HG02970 (cell line): ENCODE results near the gene UBR4.

Experiments
- ATAC-seq: cut with Tn5 transposase; IDR thresholded peaks from one replicate; pipeline ENCODE4 v1.9.1; 2021; ENCODE audit warnings: mild to moderate bottlenecking, moderate library complexity, moderate number of reproducible peaks; ENCODE audit not compliant: unreplicated experiment, low FRiP score

UBR4 gene

GRCh38 chr1:19101244-19101643 is 108.8 kb downstream of the UBR4 start:
- no peak for ATAC-seq

DNA sequence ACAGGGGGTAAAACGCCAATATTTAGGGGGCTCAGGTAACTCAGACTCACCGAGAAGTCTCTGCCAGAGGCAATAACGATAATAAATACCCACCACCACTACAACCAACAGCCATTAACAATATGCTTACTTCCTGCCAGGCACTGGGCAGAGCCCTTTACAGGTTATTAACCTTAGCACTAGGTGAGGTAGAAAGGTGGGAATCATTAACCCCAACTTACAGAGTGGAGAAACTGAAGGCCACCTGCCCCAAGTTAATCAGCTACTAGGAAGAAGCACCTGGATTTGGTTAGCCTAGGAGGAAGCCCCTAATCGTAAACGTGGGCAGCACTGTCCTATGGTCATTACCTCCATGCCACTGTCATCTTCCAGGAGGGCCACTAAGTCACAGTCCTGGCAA is 110.0 kb downstream of the UBR4 start:
- ATAC-seq, result no peak

- no peak for ATAC-seq
These were observed 113.1 kb downstream of the UBR4 start for GRCh38 chr1:19096990-19097389.

DNA sequence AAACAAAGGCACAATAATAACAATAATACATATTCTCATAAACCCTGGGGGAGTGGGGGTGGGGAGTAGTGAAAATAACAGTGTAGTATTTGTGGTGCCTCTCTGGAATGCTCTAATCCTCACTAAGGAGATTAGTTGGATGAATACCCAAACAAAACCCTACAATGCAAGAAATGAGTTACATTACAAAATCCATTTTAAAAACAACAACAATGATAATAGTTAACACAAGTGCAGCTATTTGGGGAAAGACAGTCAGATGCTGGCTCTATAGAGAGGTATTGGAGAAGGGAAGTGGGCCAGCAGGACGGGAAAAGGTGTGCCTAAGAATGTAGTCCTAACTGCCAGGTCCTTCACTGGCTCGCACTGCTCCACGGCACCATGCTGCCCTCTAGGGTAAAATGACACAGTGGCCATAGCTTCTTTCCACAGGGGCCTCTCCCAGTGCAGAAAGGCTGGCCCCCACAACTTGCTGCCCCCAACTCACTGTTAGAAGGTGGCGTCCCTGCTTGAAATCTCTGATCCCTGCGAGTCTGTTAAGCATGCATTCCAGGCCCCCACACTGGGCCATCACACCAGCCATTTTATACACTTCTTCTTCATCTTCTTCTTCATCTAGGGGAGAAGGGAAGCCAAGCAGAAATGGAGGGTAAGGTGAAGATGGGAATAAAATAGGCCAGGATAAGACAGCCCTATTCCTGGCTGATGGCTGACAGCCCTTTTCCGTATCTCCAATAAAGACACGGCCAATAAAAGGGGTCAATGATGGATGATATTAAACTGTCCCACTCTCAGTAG is 113.8 kb downstream of the UBR4 start:
- no peak for ATAC-seq

DNA sequence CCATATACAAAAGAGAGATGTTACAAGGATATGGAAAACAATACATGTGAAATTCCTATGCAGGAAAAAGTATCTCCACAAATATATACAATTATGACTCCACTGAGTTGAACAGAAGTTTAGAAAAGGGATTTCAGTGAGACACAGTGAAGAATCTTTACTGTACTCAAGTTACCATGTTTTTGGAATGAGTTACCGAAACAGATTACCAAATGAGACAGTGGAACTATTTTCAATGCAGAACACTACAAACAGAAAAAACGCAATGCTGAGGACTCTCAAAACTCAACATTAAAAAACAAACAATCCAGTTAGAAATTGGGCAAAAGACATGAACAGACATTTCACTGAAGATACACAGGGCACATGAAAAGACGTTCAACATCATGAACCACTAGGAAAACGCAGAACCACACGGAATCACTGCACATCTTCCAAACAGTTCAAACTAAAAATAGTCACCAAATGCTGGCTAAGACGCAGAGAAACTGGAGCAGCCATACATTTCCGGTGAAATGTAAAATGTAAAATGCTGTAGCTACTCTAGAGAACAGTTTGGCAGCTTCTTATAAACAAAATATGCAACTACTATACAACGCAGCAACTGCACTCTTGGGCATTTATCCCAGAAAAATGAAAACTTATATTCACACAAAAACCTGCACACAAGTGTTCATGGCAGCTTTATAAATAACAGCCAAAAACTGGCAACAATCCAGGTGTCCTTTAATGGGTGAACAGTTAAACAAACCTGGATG is 118.7 kb downstream of the UBR4 start:
- ATAC-seq, result no peak

- no peak for ATAC-seq
These were observed 120.5 kb downstream of the UBR4 start for GRCh38 chr1:19089524-19089923.

DNA sequence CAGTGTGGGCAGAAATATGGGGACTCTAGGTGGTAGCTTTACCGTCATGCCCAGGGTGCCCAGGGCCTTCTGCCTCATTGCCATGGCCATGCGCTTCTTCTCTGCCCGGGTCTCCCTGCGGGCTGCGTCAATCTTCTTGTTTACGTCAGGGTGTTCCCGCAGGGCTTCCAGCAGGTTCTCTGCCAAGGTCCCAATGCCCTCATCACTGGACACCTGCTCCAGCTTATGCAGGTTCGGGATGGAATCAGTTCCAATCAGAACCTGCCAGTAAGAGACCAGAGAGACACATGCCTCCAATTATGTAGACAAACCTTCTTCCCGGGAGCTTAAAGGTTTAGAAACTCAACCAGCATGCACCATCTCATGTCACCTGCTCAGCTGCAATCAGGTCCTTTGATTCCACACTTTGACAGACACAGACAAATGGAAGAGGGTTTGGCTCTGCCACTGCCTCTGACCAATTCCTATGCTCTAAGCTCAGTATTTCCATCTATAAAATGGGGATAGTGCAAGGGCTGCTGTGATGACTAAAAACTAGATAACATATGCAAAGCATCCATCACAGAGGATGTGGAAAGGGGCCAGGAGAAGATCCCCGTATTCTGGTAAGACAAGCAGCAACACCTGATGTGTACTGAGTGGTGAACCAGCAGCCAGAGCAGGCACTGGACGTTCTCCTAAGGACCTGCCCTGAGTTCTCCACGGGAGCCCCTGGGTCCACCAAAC is 121.2 kb downstream of the UBR4 start:
- ATAC-seq, result no peak

DNA sequence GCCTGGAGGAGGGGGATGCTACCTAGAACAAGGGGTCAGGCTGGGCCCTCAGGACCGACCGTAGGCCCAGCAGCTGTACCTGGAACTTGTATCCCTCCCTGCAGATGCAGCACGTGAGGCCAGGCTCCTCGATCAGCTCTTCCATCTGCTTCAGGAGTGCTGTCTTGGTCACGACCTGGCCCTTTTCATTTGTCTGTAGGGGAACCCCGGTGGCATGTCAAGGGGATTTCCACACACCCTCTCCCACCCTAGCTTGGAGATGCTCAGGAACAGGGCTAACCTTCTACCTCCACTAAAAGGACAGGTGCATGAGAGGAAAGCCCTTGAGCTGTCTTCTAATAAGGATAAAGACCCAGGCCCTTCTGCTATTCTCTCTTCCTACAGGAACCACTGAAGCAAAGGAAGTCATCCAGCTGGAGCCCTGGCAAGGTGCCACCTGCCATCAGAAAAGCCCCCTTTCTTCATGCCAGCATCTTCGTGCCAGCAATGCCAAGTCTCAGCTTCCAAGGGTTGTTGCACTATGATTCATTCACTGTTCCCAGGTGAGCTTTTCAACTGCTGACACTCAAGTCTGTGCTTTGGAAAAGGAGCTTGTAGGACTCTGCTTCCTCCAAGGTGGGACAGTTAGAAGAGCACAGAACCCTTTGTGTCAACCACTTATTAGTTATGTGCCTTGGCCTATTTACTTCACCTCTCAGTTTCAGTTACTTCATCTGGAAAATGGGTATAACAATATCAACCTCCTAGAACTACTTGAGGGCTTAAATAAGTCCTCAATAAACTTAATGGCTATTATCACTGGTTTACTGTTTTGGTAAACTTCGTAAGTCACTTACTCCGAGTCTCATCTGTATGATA is 122.1 kb downstream of the UBR4 start:
- no peak for ATAC-seq

DNA sequence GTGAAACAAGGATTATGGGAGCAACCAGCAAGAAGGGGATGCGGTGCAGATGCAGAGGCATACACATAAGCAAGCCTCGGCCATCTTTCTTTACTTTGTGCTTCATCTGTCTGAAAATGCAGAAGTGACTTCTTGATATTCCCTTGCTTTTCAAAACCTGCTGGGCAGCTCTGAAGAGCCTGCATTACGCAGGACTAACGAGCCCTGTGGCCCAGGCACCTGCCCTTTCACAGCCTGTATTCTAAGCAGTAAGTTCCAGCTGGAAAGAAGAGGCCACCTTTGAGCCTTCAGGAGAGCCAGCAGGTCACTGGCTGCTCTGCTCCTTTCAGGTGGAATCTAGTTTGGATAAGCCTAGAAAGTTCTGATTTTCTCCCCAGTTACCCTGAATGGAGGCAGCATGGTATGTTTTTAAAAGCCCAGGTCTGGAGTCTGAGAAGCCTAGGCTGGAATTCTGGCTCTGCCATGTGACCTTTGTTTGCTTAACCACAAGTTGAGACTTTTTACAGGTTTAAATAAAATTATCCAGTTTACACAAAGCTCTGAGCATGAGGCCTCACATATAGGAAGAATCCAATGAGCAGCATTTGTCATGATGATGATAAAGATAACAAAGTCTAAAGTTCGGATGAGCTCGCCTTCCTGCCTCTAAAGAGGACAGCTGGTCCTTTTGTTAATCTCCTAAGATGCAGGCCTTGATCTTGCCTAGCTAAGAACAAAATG is 122.9 kb downstream of the UBR4 start:
- ATAC-seq, result no peak

DNA sequence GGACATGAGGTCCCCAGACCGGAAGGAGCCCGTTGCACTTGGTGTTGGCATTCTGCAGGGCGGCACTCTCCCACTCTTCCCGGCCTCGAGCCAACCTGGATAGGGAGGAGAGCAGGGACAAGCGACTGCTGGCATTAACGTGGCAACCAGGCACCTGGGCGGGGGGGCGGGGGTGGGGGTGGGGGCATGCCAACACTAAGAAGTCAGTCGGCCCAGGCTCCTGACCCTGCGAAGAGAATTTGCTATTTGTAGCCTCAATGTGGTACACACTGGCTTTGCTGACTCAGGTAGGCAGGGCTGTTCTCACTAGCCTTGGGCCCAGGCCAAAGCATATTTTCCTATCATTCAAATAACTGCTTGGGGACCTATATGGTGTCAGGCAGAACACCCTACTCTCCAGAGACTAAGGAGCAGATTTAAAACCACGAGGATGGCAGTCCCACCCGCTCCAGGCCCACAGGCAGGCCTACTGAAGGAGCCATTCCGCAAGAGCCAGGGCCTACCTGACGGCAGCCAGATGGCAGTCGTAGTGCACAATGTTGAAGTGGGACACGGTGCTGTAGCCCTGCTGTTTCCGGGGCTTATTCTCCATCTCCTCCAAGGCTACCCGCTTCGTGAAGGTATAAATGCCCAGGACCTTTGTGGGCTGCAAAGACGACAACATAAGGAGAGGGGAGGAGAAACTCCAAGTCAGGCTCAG is 123.7 kb downstream of the UBR4 start:
- no peak for ATAC-seq

GRCh38 chr1:19084206-19084738 is 125.8 kb downstream of the UBR4 start:
- ATAC-seq, result no peak

DNA sequence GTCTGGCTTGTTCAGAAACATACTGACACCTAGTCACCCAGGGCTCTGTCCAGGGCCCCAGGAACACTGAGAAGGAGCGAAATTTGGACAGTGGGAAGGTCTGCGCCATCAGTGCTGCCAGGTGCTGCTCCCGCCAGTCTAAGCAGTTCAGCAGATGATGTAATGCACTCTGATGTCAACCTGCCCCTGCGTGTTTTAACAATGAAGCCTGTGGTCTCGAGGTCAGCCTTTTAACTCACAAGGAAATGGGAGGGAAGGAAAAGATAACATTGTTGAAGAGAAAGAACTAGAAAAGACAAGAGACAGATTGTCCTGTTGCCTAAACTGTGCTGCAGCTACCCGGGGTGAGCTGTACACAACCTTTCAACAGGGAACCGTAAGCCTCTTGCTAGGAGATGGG is 127.0 kb downstream of the UBR4 start:
- ATAC-seq, result no peak

- ATAC-seq, result no peak
These were observed 128.7 kb downstream of the UBR4 start for GRCh38 chr1:19081218-19081893.

DNA sequence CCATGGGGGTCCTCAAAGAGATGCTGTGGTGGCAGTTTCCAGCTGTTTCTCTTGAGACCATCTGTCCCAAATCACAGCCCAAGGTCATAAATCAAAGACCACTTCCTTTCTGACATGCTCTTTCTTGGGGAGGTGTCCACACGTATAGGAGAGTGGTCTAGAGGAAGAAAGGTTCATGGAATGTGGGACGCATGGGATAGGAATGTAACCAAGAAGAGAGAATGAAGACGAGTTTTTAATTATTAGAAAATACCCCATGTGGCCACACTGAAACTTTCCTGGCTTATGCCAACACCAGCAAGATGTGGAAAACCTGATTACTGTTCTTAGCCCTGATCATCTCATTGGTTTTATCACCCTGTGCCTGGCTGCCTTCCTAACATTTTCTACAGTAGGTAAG is 129.3 kb downstream of the UBR4 start:
- ATAC-seq, result no peak

GRCh38 chr1:19079541-19080472 is 130.3 kb downstream of the UBR4 start:
- ATAC-seq, result no peak

DNA sequence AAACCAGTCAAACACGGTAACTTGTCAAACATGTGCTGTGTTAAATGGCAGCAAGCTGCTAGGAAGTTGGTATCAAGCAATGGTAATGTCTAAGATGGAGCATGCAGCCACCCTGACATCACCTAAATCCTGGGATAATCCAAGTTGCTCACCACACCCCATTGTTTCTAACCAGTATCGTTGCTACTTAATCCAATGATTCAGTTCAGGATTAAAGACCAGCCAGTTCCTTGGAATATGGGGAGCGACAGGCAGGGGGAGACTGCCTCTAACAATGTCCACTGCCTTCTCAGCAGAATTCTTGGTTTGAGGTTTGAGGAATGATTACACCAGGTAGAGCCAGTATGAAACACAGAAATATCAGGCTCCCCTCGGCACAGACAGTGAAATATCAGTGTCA is 131.5 kb downstream of the UBR4 start:
- ATAC-seq, result no peak
